Measurements from ENCODE around the gene HDAC1. TPM values are rescaled to one million over a fixed set of nuclear protein-coding genes. Genes with fewer than 3 reads are reported as not detected.

HDAC1 gene
- polyA plus RNA-seq, 1 of the 3 experiments (the other 2 are of a cell fraction), result 172 TPM

DNA sequence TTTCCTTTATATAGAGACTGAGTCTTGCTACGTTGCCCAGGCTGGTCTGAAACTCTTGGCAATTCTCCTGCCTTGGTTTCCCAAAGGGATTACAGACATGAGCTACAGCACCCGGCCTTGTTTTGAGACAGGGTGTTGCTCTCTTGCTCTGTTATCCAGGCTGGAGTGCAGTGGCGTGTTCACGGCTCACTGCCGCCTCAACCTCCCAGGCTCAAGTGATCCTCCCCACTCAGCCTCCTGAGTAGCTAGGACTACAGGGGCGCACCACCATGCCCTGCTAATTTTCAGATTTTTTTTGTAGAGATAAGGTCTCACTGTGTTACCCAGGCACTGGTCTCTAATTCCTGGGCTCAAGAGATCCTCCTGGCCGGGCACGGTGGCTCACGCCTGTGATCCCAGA is 26.0 kb upstream of the HDAC1 start:
- no peaks in the 10 kb centered on the region for H3K36me3 ChIP-seq (replicated peaks in 1 of 2; ENCODE audit: control insufficient read depth in 1 of 2, insufficient read depth in 2 of 2, low read length in 1 of 2)
- no peak for DNase-seq
- H3K9ac ChIP-seq, result no peak overlapping the region
- H3K27ac ChIP-seq (ENCODE audit: low read depth in 2 of 2, low read length in 1 of 2), result no peak overlapping the region
- H3F3A ChIP-seq (replicated peaks; ENCODE audit: insufficient read depth), result peaks cover 14% of the 10 kb centered on the region
- no peaks in the 10 kb centered on the region for H3K27me3 ChIP-seq (ENCODE audit: insufficient read depth)
- H3K4me1 ChIP-seq (ENCODE audit: control insufficient read depth in 1 of 2, insufficient read depth in 2 of 2, low read depth in 1 of 2, low read length in 1 of 2), result 0 out of 4 replicates have a peak, but pooled peaks cover 0 to 3% of the 10 kb centered on the region in 2 experiments
- H3K4me2 ChIP-seq, result no peak overlapping the region
- TF ChIP-seq, protein P1, sequence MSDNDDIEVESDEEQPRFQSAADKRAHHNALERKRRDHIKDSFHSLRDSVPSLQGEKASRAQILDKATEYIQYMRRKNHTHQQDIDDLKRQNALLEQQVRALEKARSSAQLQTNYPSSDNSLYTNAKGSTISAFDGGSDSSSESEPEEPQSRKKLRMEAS (IDR thresholded peaks at IDR 0.05; ENCODE audit: low read depth), result no peak
- TF ChIP-seq NRF1 (IDR thresholded peaks at IDR 0.05; ENCODE audit: low read depth, low read length), result no peak
- no peak for TF ChIP-seq RFX5 (IDR thresholded peaks at IDR 0.05; ENCODE audit: low read length)
- TF ChIP-seq, protein P2, sequence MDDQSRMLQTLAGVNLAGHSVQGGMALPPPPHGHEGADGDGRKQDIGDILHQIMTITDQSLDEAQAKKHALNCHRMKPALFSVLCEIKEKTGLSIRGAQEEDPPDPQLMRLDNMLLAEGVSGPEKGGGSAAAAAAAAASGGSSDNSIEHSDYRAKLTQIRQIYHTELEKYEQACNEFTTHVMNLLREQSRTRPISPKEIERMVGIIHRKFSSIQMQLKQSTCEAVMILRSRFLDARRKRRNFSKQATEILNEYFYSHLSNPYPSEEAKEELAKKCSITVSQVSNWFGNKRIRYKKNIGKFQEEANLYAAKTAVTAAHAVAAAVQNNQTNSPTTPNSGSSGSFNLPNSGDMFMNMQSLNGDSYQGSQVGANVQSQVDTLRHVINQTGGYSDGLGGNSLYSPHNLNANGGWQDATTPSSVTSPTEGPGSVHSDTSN (IDR thresholded peaks at IDR 0.05), result no peak
- TF ChIP-seq FOXJ3 (CRISPR knock-in tag; IDR thresholded peaks at IDR 0.05), result no peak
- TF ChIP-seq EP300 (IDR thresholded peaks at IDR 0.05; ENCODE audit: borderline replicate concordance in 1 of 2, low read depth in 1 of 2, low read length in 1 of 2), result no peak
- TF ChIP-seq FOXM1 (IDR thresholded peaks at IDR 0.05; ENCODE audit: low read depth), result no peak
- TF ChIP-seq, protein P3, sequence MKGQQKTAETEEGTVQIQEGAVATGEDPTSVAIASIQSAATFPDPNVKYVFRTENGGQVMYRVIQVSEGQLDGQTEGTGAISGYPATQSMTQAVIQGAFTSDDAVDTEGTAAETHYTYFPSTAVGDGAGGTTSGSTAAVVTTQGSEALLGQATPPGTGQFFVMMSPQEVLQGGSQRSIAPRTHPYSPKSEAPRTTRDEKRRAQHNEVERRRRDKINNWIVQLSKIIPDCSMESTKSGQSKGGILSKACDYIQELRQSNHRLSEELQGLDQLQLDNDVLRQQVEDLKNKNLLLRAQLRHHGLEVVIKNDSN (IDR thresholded peaks at IDR 0.05; ENCODE audit: borderline replicate concordance, low read depth), result no peak
- TF ChIP-seq, protein P4, sequence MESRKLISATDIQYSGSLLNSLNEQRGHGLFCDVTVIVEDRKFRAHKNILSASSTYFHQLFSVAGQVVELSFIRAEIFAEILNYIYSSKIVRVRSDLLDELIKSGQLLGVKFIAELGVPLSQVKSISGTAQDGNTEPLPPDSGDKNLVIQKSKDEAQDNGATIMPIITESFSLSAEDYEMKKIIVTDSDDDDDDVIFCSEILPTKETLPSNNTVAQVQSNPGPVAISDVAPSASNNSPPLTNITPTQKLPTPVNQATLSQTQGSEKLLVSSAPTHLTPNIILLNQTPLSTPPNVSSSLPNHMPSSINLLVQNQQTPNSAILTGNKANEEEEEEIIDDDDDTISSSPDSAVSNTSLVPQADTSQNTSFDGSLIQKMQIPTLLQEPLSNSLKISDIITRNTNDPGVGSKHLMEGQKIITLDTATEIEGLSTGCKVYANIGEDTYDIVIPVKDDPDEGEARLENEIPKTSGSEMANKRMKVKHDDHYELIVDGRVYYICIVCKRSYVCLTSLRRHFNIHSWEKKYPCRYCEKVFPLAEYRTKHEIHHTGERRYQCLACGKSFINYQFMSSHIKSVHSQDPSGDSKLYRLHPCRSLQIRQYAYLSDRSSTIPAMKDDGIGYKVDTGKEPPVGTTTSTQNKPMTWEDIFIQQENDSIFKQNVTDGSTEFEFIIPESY (IDR thresholded peaks at IDR 0.05; ENCODE audit: borderline replicate concordance, low read depth), result no peak
- no peak for TF ChIP-seq CHD2 (IDR thresholded peaks at IDR 0.05; ENCODE audit: low read length, partially characterized antibody)
- no peak for TF ChIP-seq GATA2 (CRISPR knock-in tag; IDR thresholded peaks at IDR 0.05)
- TF ChIP-seq, protein P5, sequence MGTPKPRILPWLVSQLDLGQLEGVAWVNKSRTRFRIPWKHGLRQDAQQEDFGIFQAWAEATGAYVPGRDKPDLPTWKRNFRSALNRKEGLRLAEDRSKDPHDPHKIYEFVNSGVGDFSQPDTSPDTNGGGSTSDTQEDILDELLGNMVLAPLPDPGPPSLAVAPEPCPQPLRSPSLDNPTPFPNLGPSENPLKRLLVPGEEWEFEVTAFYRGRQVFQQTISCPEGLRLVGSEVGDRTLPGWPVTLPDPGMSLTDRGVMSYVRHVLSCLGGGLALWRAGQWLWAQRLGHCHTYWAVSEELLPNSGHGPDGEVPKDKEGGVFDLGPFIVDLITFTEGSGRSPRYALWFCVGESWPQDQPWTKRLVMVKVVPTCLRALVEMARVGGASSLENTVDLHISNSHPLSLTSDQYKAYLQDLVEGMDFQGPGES (IDR thresholded peaks at IDR 0.05; ENCODE audit: low read depth, low read length), result no peak
- TF ChIP-seq MXI1 (IDR thresholded peaks at IDR 0.05; ENCODE audit: low read depth, low read length), result no peak
- TF ChIP-seq, protein P6, sequence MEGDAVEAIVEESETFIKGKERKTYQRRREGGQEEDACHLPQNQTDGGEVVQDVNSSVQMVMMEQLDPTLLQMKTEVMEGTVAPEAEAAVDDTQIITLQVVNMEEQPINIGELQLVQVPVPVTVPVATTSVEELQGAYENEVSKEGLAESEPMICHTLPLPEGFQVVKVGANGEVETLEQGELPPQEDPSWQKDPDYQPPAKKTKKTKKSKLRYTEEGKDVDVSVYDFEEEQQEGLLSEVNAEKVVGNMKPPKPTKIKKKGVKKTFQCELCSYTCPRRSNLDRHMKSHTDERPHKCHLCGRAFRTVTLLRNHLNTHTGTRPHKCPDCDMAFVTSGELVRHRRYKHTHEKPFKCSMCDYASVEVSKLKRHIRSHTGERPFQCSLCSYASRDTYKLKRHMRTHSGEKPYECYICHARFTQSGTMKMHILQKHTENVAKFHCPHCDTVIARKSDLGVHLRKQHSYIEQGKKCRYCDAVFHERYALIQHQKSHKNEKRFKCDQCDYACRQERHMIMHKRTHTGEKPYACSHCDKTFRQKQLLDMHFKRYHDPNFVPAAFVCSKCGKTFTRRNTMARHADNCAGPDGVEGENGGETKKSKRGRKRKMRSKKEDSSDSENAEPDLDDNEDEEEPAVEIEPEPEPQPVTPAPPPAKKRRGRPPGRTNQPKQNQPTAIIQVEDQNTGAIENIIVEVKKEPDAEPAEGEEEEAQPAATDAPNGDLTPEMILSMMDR (IDR thresholded peaks at IDR 0.05), result no peak
- TF ChIP-seq YY1 (IDR thresholded peaks at IDR 0.05; ENCODE audit: low read depth), result no peak
- TF ChIP-seq SIN3A (IDR thresholded peaks at IDR 0.05; ENCODE audit: borderline replicate concordance, low read depth, low read length), result no peak
- TF ChIP-seq TCF12 (IDR thresholded peaks at IDR 0.05), result no peak
- H3K9me2 ChIP-seq, result no peaks in the 10 kb centered on the region
- no peak overlapping the region for H2AFZ ChIP-seq (ENCODE audit: low read depth)
- H3K4me3 ChIP-seq (ENCODE audit: low read depth in 2 of 2, low read length in 1 of 2), result no peak overlapping the region
- ChIA-PET POLR2A (no interaction called here), CTCF (interaction anchor here (2.4 kb wide), 1 partner anchor 18 kb away, joined by 8 read pairs; no protein-coding TSS in a partner anchor)
- 91% methylated on average over 9 of the region's 9 CpGs for WGBS (ENCODE audit: low lambda C conversion rate)
- H4K20me1 ChIP-seq (ENCODE audit: insufficient read depth), result no peaks in the 10 kb centered on the region
- no peaks in the 10 kb centered on the region for H3K9me3 ChIP-seq
- H3K79me2 ChIP-seq (ENCODE audit: insufficient read depth), result no peaks in the 10 kb centered on the region
